ENCODE results near the gene UBE2F.

UBE2F gene, protein sequence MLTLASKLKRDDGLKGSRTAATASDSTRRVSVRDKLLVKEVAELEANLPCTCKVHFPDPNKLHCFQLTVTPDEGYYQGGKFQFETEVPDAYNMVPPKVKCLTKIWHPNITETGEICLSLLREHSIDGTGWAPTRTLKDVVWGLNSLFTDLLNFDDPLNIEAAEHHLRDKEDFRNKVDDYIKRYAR

DNA sequence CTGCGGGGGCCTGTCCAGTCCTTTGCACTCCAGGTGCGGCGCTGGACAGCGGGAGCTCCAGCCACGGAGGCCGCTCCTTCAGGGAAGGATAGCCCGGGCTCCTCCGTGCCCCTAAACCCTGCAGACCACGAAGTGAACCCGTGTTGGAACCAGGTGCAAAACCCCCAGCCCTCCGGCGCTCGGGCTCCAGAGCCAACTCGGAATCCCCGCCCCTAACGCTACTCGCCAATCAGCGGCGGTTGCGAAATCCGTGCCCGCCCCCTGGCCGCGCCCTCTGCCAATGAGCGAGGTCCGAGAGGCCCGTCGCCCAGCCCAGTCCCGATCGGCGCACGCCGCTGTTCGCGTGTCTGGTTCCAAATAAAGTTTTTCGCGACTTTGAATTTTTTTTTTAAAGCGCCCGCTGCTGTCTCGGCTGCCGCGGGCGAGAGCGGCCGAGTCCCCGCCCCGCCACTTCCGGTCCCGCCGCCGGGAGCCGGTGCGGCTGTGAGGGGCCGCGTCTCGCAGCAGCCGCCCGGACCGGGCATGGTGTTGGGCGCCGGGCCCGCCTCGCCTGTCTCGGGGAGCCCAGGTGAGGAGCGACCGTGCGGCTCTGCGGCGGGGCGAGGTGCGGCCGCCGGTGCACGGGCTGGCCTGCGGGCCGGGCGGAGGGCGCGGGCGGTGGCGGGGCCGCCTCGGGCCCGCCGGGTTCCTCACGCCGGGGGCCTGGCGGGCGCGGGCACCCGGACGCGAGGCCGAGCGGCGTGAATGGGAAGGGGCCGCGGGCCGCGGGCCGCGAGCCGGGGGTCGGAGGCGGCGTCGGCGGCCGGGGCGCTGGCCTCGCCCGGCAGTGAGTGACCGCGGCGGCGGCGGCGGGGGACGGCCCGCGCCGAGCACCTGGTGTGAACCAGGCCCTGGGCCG, at the start of gene UBE2F:
Gene UBE2F, plus strand, starts transcription at position 450 of the 898 bp plus-strand sequence. CDS start 6,094 bp downstream, outside the sequence.
- peak; percentile 97 for DNase-seq (ENCODE audit: low read depth)

DNA sequence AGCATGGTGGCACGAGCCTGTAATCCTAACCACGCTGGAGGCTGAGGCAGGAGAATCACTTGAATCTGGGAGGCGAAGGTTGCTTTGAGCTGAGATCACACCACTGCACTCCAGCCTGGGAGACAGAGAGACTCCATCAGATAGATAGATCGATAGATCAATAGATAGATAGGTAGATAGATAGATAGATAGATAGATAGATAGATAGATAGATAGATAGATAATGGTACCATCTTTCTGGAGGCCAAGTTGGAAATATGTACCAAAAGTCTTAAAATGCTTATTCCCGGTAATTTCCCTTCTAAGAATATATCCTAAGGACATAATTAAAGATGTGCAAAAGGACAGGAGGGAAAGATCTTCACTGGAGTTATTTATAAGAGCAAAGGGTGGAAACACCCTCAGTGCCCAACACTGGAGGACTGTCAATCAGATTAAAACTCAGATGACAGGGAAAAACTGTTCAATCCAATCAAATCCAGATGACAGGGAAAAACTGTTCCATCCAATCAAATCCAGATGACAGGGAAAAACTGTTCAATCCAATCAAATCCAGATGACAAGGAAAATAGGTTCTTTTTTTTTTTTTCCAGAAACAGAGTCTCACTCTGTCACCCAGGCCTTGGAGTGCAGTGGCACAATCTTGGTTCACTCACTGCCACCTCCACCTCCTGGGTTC, 49.0 kb upstream of the UBE2F start:
- no peak for DNase-seq (ENCODE audit: low read depth)

DNA sequence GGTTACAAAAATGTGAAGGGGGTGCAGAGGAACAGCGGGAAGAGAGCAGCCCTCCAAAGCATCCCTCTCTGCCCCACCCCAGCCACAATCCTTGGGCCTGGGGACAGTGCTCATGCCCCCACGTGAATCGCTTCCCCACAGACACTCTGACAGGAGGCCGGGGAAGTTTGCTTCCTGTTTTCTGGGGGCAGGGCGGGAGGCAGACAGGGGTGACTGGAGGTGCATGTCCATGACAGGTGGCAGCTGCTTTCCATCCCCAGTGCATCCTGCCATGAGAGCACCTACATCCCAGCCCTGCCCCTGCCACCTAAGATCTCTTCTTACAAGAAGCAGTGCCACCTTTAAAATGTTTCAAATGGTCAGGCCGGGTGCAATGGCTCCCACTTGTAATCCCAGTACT, 47.2 kb upstream of the UBE2F start:
- DNase-seq (ENCODE audit: low read depth) = no peak

DNA sequence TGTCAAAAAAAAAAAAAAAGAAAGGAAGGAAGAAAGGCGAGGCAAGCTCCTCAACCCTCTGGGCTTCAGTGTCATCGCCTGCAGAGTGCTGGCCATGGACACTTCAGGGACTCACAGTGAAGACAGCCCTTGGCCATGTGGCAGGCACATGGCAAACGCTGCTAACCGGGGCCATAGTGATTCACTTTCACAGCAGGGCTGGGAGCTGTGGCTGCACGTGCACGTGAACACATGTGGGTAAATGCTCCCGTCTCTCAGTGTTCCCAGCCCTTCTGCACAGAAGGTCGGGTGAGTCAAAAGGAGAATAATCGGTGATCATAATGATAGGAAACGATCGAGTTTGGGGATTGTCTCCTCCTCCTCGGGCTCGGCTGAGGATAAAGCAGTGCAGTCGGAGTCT, 46.1 kb upstream of the UBE2F start:
- DNase-seq (ENCODE audit: low read depth) = no peak

DNA sequence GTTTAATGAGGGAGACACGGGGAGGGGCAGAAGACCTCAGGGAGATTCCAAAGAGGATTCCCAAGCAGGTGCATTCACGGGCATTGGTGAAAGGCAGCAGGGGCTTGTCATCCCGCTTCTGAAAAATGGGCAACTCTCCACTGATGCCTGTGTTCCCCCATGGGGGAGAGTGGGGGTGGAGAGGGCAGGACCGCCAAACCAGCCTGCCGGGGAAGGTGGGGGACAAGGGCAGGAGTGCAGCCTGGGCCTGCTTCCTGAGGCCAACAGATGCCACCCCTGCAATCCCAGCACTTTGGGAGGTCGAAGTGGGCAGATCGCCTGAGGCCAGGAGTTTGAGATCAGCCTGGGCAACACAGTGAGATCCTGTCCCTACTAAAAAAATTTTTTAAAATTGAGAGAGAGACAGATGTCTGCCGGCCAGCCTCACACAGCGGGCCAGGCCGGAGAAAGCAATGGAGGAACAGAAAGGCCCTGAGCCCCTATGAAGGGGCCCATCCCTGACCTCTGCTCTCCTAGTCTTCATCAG, 44.8 kb upstream of the UBE2F start:
- DNase-seq (ENCODE audit: low read depth) = no peak

DNA sequence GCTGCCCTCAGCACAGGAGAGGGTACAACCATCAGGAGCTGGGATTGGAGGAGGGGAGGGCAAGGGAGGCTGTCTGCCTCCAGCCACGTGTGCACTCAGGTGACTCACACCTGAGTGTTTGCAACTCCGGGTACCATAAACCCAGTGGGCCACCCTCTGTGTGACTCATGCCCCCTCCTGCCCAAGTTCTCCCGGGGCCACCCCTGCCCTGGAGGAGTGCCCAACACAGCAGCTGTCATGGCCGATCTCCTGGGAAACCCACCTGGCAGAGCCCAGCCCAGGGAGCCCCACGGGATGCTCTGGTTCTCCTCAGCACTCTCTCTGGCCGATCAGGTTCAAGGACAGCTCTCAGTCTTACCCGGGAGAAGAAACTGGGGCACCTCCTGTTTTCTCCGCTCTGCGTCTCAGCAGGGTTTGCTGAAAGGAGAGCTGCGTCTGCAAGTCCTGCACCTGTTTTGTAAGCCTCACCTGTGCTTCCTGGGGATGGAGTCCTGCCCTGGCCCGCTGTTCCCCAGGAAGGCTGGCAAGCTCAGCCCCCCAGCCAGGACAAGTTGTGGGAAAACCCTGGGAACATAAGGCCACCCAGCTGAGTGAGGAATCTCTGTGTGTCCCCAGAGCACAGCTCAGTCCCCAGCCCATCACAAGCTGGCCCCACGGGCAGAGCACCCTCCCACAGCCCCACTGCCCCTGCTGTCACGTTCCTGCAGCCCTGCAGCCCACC, 44.0 kb upstream of the UBE2F start:
- no peak for DNase-seq (ENCODE audit: low read depth)

DNA sequence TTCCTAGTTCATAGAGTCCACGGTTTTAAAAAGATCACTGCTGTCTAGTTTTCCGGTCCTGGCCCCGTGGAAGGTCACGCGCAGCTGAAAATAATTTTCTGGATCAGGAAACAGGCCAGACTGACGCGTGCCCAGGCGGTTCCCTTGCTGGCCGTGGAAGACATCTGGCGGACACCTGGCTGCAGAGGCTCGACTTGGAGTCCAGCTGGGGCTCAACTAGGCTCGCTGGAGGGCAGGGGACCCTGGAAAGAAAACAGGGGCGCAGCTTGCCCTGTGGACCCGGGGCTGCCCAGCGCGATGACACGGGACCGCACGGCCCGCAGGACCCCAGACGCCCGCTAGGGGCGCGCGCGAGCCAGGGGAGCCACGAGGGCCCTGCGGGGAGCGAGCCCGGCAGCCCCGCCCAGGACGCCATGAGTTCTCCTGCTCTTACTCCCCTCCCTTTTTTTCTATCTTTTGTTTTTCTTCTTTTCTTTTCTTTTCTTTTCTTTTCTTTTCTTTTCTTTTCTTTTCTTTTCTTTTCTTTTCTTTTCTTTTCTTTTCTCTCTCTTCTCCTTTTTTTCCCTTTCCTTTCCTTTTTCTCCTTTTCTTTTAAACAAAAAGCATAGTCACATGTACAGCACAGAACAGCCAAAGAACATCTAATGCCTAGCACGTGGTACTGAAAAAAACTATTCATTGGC, 43.2 kb upstream of the UBE2F start:
- DNase-seq (ENCODE audit: low read depth) = peak; percentile 76

DNA sequence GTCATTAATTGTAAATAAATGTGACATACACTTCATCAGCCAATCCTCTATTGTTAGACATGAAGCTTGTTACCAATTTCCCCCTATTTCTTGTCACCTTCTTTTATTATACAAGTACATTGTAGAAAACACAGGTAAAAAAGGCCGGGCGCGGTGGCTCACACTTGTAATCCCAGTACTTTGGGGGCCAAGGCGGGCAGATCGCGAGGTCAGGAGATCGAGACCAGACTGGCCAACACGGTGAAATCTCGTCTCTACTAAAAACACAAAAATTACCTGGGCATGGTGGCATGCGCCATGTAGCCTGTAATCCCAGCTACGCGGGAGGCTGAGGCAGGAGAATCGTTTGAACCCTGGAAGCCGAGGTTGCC, 42.7 kb upstream of the UBE2F start:
- DNase-seq (ENCODE audit: low read depth) = no peak

DNA sequence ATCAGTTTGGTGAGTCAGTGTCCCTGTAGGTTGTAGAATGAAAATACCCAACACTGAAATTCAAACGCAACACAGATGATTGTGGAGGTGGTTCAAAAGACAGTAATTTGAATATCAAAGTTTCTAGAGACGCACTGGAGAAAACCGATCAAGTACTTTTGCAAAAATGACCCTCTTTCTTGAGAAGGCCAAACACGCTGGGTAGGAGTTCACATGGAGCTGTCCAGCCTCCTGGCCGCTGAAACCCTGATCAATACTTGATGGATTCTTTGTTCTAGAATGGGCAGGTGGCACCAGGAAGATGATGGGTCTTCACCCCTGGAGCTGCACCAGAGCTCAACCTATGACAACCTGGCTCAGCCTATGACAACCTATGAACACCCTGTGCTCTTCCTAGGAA, 39.7 kb upstream of the UBE2F start:
- no peak for DNase-seq (ENCODE audit: low read depth)

DNA sequence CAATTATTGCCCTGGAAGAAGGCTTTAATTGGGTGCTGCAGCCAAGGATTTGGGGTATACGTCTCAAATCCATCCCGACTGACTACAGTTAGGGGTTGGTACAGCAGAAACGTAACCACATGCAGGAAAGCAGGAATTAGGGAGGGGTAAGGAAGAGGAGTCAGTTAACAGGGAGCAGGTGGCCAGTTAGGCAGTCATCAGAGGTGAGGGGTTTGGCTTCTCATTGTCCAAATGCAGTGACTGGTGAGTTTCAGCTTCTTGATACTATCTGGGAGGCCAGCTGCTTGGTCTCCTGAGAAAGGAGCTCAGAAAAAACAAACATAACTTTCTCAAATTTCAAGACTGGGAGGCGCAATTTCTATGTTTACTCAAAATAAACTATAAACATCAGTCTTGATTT, 38.8 kb upstream of the UBE2F start:
- no peak for DNase-seq (ENCODE audit: low read depth)

DNA sequence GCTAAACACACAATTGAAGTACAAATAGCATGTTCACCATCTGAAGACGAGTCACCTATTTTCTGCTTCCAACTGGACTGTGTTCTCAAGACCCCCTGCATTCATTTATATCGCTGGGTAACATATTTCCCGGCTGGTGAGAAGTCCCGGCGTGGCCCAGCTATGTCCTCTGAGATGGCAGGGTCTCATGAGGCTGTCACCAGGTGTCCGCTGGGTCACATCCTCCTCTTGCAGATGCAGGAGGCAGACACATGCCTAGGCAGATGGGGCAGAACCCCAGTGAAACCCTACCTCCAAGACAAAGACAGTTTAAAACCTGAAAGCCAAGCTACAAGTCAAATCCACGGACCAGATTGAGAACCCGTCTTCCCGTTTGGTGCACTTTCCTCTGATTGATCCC, 36.8 kb upstream of the UBE2F start:
- DNase-seq (ENCODE audit: low read depth) = no peak

DNA sequence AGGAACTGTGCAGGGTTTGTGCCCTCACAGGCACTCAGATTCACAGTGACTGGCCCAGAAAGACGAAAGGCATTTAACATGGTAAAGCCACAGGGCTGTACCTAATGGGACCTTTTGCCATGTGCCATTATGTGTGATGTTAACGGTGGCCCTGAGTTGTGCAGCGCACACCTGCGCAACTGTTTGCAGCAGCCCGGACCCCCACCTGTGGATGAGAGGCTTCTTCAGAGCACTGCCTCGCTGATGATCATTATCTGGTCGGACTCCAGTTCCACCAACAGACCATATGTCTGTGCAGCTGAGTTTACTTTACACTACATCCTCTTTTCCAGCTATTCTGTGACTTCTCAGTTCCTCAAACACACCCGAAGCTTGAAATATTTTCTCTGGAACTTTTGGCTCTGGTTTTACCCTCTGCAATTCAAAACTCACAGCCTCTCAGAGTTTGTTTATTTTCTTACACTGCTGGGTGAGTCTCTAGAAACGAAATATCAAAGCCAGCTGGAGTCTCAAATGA, 35.6 kb upstream of the UBE2F start:
- no peak for DNase-seq (ENCODE audit: low read depth)

DNA sequence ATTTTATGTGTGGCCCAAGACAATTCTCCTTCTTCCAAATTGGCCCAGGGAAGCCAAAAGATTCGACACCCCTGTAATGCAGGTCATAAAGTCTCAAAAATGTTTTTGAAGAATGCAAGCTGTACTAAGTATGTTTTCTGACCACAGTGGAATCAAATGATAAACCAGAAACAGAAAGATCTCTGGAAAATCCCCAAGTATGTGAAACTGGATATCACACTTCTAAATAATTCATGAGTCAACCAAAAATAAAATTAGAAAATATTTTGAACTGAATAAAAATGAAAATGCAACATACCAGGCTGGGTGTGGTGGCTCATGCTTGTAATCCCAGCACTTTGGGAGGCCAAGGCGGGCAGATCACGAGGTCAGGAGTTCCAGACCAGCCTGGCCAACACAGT, 34.1 kb upstream of the UBE2F start:
- no peak for DNase-seq (ENCODE audit: low read depth)

DNA sequence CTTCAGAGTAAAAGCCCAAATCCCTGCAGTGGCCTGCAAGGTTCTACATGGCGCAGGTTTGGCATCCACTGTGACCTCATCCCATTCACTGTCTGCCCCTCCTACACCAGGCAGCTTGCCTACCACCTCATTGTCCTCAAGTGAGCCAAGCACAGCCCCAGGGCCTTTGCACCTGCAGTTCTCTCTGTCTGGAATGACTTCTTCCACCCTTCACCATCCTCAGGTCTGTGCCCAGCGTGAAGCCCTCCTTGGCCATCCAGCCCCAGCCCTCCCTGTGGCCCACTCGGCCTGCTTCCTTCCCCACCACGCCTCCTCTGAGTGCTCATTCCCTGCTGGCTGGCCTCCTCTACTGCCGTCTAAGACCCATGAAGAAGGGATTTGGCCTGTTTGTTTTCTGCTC, 32.6 kb upstream of the UBE2F start:
- DNase-seq (ENCODE audit: low read depth) = no peak

DNA sequence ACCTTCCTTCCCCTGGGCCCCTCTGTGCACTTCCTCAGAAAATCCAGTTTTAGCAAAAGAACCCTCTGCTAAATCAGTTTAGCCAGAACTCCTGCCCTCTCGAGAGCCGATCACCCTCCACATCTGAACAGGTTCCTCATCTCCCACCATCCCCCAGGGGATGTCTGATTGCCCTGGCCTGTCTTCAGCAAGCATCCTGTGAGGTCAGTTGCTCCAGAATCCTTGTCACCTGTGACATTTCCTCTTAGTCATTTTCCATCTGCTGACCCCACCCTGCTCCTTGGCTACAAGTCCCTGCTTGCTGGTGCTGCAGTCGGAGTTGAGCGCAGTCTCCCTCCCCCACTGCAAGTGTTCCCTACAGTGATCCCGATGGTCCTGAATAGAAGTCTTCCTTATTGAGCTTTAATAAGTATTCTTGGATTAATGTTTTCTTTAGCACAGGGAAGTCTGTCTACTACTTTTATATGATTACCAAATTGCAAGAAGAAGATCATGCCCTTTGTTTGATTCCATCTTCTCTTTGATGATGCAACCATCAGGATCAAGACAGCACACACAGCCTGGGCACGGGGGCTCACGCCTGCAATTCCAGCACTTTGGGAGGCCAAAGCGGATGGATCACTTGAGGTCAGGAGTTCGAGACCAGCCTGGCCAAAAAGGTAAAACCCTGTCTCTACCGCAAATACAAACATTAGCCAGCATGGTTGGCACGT, 30.9 kb upstream of the UBE2F start:
- no peak for DNase-seq (ENCODE audit: low read depth)

DNA sequence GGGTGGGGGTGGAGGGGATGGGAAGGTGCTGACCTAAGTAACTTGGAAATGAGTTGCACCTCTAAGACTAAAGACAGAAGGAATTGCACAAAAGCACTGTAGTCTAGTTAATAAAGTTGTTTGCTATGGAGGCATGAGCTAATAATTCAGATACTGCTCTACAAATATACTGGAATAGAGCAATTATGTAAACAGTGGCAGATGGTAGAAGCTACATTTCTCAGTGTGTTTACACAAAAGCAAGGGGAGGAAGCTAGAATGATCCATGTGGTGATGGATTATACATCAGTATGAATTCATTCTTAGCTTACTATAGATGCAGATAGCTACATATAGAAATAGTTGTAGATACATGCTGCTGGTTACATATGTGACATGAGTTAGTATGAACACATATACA, 27.6 kb upstream of the UBE2F start:
- DNase-seq (ENCODE audit: low read depth) = no peak

DNA sequence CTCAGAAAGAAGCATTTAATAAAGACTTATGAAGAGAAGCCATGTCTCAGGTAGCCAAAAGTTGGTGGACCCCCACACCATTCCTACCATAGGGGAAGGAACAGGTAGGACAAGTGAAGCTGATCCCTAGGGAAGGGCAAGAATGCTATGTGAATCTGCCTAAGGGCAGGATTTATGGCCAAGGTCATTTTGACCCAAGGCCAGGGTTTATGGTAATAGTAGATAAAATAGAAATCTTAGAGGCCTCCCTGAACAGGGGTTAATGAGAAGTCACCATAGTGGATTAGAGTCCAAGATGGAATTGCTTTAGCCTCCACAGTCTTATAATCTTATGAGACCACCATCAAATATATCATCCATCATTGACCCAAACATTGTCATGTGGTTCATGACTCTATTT, 26.0 kb upstream of the UBE2F start:
- no peak for DNase-seq (ENCODE audit: low read depth)

DNA sequence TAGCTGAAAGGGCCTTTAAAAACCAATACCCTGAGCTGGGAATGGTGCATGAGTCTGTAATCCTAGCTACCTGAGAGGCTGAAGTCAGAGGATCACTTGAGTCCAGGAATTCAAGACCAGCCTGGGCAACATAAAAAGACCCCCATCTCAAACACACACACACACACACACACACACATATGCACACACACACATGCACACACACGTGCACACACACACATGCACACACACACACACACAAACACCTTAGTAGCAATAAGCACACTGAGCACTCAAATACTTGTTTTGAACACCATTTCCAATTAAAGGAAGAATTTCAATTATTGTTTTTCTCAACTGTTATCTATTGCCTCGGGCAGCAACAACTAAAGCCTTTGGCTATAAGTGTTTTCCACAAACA, 25.6 kb upstream of the UBE2F start:
- DNase-seq (ENCODE audit: low read depth) = no peak

DNA sequence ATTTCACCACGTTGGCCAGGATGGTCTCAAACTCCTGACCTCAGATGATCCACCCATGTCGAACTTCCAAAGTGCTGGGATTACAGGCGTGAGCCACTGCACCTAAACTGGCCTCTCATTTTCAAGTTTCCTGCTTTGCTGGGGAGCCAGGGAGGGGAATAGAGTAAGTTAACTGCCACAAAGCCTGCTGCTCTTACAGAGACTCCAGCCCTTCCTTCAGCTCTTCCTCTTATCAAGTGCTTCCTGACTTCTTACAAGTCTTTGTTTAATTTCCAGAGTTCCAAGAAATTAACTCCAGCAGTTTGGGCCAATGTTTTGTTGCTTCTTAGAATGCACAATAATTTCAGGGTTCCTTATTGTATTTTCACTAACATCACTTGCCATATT, 24.3 kb upstream of the UBE2F start:
- no peak for DNase-seq (ENCODE audit: low read depth)

DNA sequence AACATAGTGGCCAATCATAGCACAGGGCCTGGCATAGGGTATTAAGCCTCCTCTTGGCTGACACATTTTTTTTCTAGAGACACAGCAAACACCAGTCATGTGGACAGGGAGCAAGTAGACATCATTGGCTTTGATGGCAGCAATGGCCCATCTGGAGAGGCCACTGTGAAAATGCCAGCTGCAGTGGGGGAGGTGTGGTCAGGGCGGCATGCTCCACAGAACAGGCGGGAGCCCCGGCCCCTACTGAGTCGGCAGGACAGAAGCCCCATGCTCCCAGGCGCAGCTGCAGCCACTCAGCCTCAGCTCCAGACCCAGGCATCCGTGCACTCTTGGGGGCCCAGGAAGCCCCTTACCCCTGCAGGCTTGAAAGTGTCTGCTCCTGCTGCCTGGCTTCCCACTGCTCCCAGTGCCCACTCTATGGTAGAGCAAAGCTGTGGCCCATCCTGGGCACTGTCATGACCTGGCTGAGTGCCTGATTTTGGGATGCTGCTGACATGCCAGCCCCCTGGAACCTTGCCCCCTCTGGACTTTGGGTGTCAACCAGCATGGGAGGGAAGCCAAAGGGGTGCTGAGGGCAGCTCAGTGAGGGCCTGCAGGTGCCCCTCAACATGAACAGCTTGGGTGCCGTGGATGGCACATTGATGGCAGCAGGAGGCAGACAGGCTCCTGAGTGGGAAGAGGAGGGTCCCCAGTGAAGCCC, 23.3 kb upstream of the UBE2F start:
- no peak for DNase-seq (ENCODE audit: low read depth)
